Smooth muscle cell (in vitro differentiated cells): ENCODE results near the gene DUSP1. TPM values are rescaled to one million over a fixed set of nuclear protein-coding genes. Genes with fewer than 3 reads are reported as not detected.

Experiments used
- DNase-seq: peaks from one replicate; lab custom pipeline; 2025; ENCODE audit not compliant: unreplicated experiment; lab: John Stamatoyannopoulos, UW
- H2AFZ ChIP-seq: fragments of 200-600 bp; sonication (generic); 2 replicates; pipeline ENCODE4 v1.6.0; 2016; ENCODE audit warnings: antibody characterized with exemption, low read depth, mild to moderate bottlenecking
- H3F3A ChIP-seq: fragments of 200-600 bp; sonication (generic); 2 replicates; pipeline ENCODE4 v1.6.0; 2017; ENCODE audit warnings: antibody characterized with exemption, low read depth
- H3K27ac ChIP-seq: fragments of 200-600 bp; sonication (generic); 2 replicates; pipeline ENCODE4 v1.5.1; 2016; ENCODE audit warnings: low read depth, mild to moderate bottlenecking
- H3K27me3 ChIP-seq: fragments of 200-600 bp; sonication (generic); 2 replicates; pipeline ENCODE4 v1.6.1; 2016; ENCODE audit warnings: low read depth, mild to moderate bottlenecking
- H3K36me3 ChIP-seq: fragments of 200-600 bp; sonication (generic); 2 replicates; pipeline ENCODE4 v1.5.1; 2016; ENCODE audit warnings: low read depth
- H3K4me1 ChIP-seq: fragments of 200-600 bp; sonication (generic); 2 replicates; pipeline ENCODE4 v1.5.1; 2016; ENCODE audit warnings: low read depth
- H3K4me2 ChIP-seq: fragments of 200-600 bp; sonication (generic); 2 replicates; pipeline ENCODE4 v1.6.0; 2016; ENCODE audit warnings: mild to moderate bottlenecking
- H3K4me3 ChIP-seq: fragments of 200-600 bp; sonication (generic); 2 replicates; pipeline ENCODE4 v1.5.1; 2016; ENCODE audit warnings: mild to moderate bottlenecking
- H3K79me2 ChIP-seq: fragments of 200-600 bp; sonication (generic); 2 replicates; pipeline ENCODE4 v1.6.0; 2016; ENCODE audit warnings: low read depth, mild to moderate bottlenecking
- H3K9ac ChIP-seq: fragments of 200-600 bp; sonication (generic); 2 replicates; pipeline ENCODE4 v1.6.0; 2016; ENCODE audit warnings: low read depth
- H3K9me3 ChIP-seq: fragments of 200-600 bp; sonication (generic); replicated peaks from 2 replicates; pipeline ENCODE4 v1.5.1; 2016; ENCODE audit warnings: low read depth
- H4K20me1 ChIP-seq: fragments of 200-600 bp; sonication (generic); 2 replicates; pipeline ENCODE4 v1.6.0; 2016; ENCODE audit warnings: low read depth
- CTCF ChIP-seq: fragments of 200-600 bp; sonication (generic); IDR thresholded peaks from 2 replicates; pipeline ENCODE4 v1.5.1; 2017; ENCODE audit warnings: borderline replicate concordance, mild to moderate bottlenecking, antibody characterized with exemption; ENCODE audit not compliant: insufficient read depth, poor library complexity, severe bottlenecking
- WGBS: methylation state at CpG from one replicate; pipeline ENCODE4 v1.1.7; 2016; ENCODE audit warnings: low lambda C conversion rate; 5-methylcytosine and 5-hydroxymethylcytosine counted together
- polyA plus RNA-seq: library from polyadenylated mRNA; unstranded; fragments of >200 nt; fragmentation: Nextera tagmentation; extraction: Ambion mirVana; gene quantifications from 2 replicates; pipeline ENCODE4 v1.2.1, GENCODE V29; 2016
- total RNA-seq: library from RNA; depleted of rRNA; stranded (reverse); fragments of >200 nt; gene quantifications from 2 replicates; pipeline ENCODE4 v1.2.3, GENCODE V29; 2014

DUSP1 gene
- total and polyA plus RNA-seq, 2 experiments from 2014 or later: 817 to 995 TPM

DNA sequence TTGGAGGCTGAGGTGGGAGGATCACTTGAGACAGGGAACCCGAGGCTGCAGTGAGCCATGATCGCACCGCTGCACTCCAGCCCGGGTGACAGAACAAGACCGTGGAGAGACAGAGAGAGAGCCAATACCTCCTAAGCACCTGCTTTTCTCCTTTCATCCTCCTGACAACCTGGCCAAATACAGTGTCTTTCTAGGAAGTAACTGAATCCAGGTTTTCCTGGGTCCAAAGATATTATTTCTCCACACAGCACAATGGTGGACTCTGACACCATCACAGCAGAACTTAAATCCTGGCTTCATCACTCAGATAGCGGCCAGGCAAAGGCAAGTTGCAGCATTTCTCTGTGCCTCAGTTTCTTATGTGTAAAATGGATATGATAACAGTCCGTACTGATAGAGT lies 21.9 kb downstream of the DUSP1 start:
- Histone ChIP-seq H3K4me2 (no peak overlapping the region), H3K9me3 (no peaks in the 10 kb centered on the region), H3K27ac (no peak overlapping the region), H3K79me2 (no peaks in the 10 kb centered on the region), H3K36me3 (no peaks in the 10 kb centered on the region), H4K20me1 (no peaks in the 10 kb centered on the region), H3F3A (no peaks in the 10 kb centered on the region), H3K27me3 (no peaks in the 10 kb centered on the region), H3K9ac (no peak overlapping the region), H3K4me1 (no peaks in the 10 kb centered on the region), H2AFZ (no peak overlapping the region), H3K4me3 (no peak overlapping the region)
- WGBS: 96% methylated on average over 7 of the region's 7 CpGs
- no peak for TF ChIP-seq CTCF
- DNase-seq: no peak

DNA sequence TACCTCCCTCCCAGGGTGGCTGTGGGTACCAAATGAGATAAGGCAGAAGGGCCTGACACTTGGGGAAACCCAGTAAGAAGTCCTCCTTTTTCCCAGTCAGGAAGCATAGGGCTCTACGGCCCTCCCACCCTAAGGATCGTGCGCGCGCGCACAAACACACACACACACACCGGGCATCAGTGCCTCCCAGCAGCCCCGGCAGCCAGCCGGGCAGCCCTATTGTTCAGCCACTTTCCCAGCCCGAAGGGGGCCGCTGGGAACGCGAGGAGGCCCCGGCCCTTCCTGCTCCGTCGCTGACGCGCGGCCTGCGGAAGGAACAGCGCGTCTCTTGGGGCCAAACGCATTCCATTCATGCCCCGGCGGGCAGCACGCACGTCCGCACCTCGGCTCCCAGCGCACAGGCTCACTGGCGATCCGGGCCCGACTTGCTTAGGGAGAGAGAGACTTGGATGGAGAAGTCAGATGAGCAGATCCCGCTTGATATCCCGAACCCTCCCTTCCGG lies 22.6 kb downstream of the DUSP1 start:
- Histone ChIP-seq H3F3A (no peaks in the 10 kb centered on the region), H3K27me3 (no peaks in the 10 kb centered on the region), H3K36me3 (no peaks in the 10 kb centered on the region), H3K4me2 (peak overlapping the region; percentile 35), H2AFZ (peak overlapping the region; percentile 83), H3K9me3 (no peaks in the 10 kb centered on the region), H3K9ac (no peak overlapping the region), H4K20me1 (no peaks in the 10 kb centered on the region), H3K79me2 (no peaks in the 10 kb centered on the region), H3K4me3 (no peak overlapping the region), H3K27ac (no peak overlapping the region), H3K4me1 (no peaks in the 10 kb centered on the region)
- no peak for DNase-seq
- WGBS: 27% methylated on average over 36 of the region's 36 CpGs
- no peak for TF ChIP-seq CTCF

- Histone ChIP-seq H3F3A (no peaks in the 10 kb centered on the region), H3K4me3 (no peak overlapping the region), H3K9me3 (no peaks in the 10 kb centered on the region), H3K9ac (no peak overlapping the region), H3K27me3 (no peaks in the 10 kb centered on the region), H3K36me3 (no peaks in the 10 kb centered on the region), H3K4me2 (no peak overlapping the region), H3K4me1 (no peaks in the 10 kb centered on the region), H4K20me1 (no peaks in the 10 kb centered on the region), H3K27ac (no peak overlapping the region), H2AFZ (no peak overlapping the region), H3K79me2 (no peaks in the 10 kb centered on the region)
- 65% methylated on average over 3 of the region's 3 CpGs for WGBS
- no peak for DNase-seq
- TF ChIP-seq CTCF: no peak
Observed at GRCh38 chr5:172747471-172747870, 23.5 kb downstream of the DUSP1 start.

DNA sequence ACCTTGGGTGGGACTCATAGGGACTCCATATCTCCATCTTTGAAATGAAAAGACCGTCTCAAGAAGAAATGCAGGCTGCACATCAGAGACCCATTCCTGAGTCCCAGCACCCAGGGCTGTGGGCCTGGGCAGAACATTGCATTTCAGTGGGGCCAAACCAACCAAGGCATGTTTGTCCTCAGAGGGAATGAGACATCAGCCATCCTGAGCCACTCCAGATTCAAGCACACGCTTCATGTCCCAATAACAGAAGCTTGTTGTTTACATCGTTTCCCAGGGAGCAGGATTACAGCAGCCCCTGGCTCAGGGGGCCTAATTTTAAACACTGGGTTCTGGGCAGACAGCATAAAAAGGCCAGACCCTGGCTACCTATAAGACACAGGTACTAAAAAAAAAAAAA lies 24.3 kb downstream of the DUSP1 start:
- Histone ChIP-seq H4K20me1 (no peaks in the 10 kb centered on the region), H3K4me3 (no peak overlapping the region), H3F3A (no peaks in the 10 kb centered on the region), H3K79me2 (no peaks in the 10 kb centered on the region), H3K4me1 (no peaks in the 10 kb centered on the region), H3K9me3 (no peaks in the 10 kb centered on the region), H3K36me3 (no peaks in the 10 kb centered on the region), H3K4me2 (no peak overlapping the region), H3K27ac (no peak overlapping the region), H3K27me3 (no peaks in the 10 kb centered on the region), H2AFZ (no peak overlapping the region), H3K9ac (no peak overlapping the region)
- DNase-seq: no peak
- TF ChIP-seq CTCF: no peak
- 77% methylated on average over 3 of the region's 3 CpGs for WGBS
